Endothelial cell of umbilical vein (primary cell): ENCODE results near the gene SMIM10L2A.

ENCODE experiments used
- CTCF ChIP-seq, 2 donors: IDR thresholded peaks; 1 replicate in 1 of 2; 2 replicates in 1 of 2; pipeline ENCODE4 v1.5.1; 2011; ENCODE audit warnings: low read length in 2 of 2, mild to moderate bottlenecking in 2 of 2, moderate library complexity in 2 of 2, control low read depth in 1 of 2, inconsistent platforms in 1 of 2, low read depth in 1 of 2; ENCODE audit not compliant: insufficient read depth in 1 of 2; ENCODE audit errors: extremely low read depth in 1 of 2
- EZH2 ChIP-seq: IDR thresholded peaks from 2 replicates; pipeline ENCODE4 v1.6.1; 2012; ENCODE audit warnings: borderline replicate concordance, low read depth, mild to moderate bottlenecking, moderate library complexity, low read length, inconsistent platforms; ENCODE audit not compliant: severe bottlenecking
- FOS ChIP-seq: IDR thresholded peaks from 2 replicates; pipeline ENCODE4 v1.6.1; 2011; ENCODE audit warnings: mild to moderate bottlenecking, low read length, moderate library complexity, borderline replicate concordance; ENCODE audit not compliant: insufficient read depth
- GATA2 ChIP-seq: IDR thresholded peaks from 2 replicates; pipeline ENCODE4 v1.7.0; 2011; ENCODE audit warnings: low read depth, mild to moderate bottlenecking, moderate library complexity, mixed read lengths, low read length; ENCODE audit not compliant: insufficient read length, insufficient read depth
- MAX ChIP-seq: IDR thresholded peaks from 2 replicates; pipeline ENCODE4 v1.6.1; 2011; ENCODE audit not compliant: insufficient read depth, insufficient read length
- MYC ChIP-seq: IDR thresholded peaks from one replicate; pipeline ENCODE4 v1.6.1; 2011; ENCODE audit warnings: mild to moderate bottlenecking, low read depth, low read length
- POLR2A ChIP-seq: IDR thresholded peaks from 2 replicates; pipeline ENCODE4 v1.6.1; 2012; ENCODE audit warnings: low read depth, mild to moderate bottlenecking, control low read depth, low read length
- POLR2AphosphoS5 ChIP-seq: IDR thresholded peaks from 2 replicates; pipeline ENCODE4 v1.6.1; 2012; ENCODE audit warnings: low read depth, mild to moderate bottlenecking, control low read depth, low read length, moderate library complexity; ENCODE audit not compliant: insufficient read depth

- TF ChIP-seq CTCF (IDR thresholded peaks at IDR 0.05; ENCODE audit: extremely low read depth in 1 of 2, insufficient read depth in 1 of 2, low read depth in 1 of 2, low read length in 2 of 2) (no peak), POLR2AphosphoS5 (no peak), POLR2A (no peak), MAX (no peak), MYC (no peak), GATA2 (no peak), EZH2 (no peak), FOS (no peak)
Measured at GRCh38 chrX:135429429-135429828, 7.7 kb downstream of the SMIM10L2A start.
